GM19035 (cell line): ENCODE data around the gene CARD14.
"Not testable (repeated sequence)": the region's sequence is repeated elsewhere in the genome, so short reads cannot be mapped to it uniquely, and the experiment has no call there.

Experiments used
- ATAC-seq: cut with Tn5 transposase; IDR thresholded peaks from one replicate; pipeline ENCODE4 v1.9.1; 2021; ENCODE audit not compliant: unreplicated experiment

Gene CARD14

GRCh38 chr17:80223142-80223815 lies 53.4 kb downstream of the CARD14 start:
- no peak for ATAC-seq

GRCh38 chr17:80223838-80224497 lies 54.1 kb downstream of the CARD14 start:
- ATAC-seq, result no peak

GRCh38 chr17:80224683-80225082 lies 54.9 kb downstream of the CARD14 start:
- ATAC-seq, result no peak

- ATAC-seq, result no peak
Measured at GRCh38 chr17:80225230-80225629, 55.4 kb downstream of the CARD14 start.

- no peak for ATAC-seq
Measured at GRCh38 chr17:80227156-80227555, 57.3 kb downstream of the CARD14 start.

GRCh38 chr17:80227666-80228065 lies 57.8 kb downstream of the CARD14 start:
- ATAC-seq, result no peak

GRCh38 chr17:80228477-80228876 lies 58.6 kb downstream of the CARD14 start:
- no peak for ATAC-seq

- ATAC-seq, result no peak
Measured at GRCh38 chr17:80229011-80229410, 59.2 kb downstream of the CARD14 start.

GRCh38 chr17:80232438-80232837 lies 62.6 kb downstream of the CARD14 start:
- ATAC-seq, result no peak

GRCh38 chr17:80233202-80233601 lies 63.4 kb downstream of the CARD14 start:
- ATAC-seq, result no peak

GRCh38 chr17:80236911-80237310 lies 67.1 kb downstream of the CARD14 start:
- ATAC-seq, result no peak

GRCh38 chr17:80237386-80237785 lies 67.6 kb downstream of the CARD14 start:
- no peak for ATAC-seq

- ATAC-seq, result no peak
Measured at GRCh38 chr17:80242505-80242904, 72.7 kb downstream of the CARD14 start.

GRCh38 chr17:80243526-80244433 lies 74.0 kb downstream of the CARD14 start:
- ATAC-seq, result no peak

GRCh38 chr17:80244448-80244847 lies 74.6 kb downstream of the CARD14 start:
- ATAC-seq, result not testable (repeated sequence)

GRCh38 chr17:80244871-80245509 lies 75.2 kb downstream of the CARD14 start:
- no peak for ATAC-seq

- ATAC-seq, result no peak
Measured at GRCh38 chr17:80245566-80246265, 75.9 kb downstream of the CARD14 start.

GRCh38 chr17:80246266-80246681 lies 76.4 kb downstream of the CARD14 start:
- no peak for ATAC-seq

- ATAC-seq, result no peak
Measured at GRCh38 chr17:80246726-80247125, 76.9 kb downstream of the CARD14 start.

GRCh38 chr17:80247561-80247960 lies 77.7 kb downstream of the CARD14 start:
- no peak for ATAC-seq
